Stomach (tissue), 9 donors: ENCODE data around the gene SLC16A13. TPM values are rescaled to one million over a fixed set of nuclear protein-coding genes. Genes with fewer than 3 reads are reported as not detected.

Experiments
- DNase-seq, 2 donors: peaks; one replicate each; pipeline versions ENCODE4 v3.0.0 to v3.0.0-alpha.2; 2013 to 2019
- H3K27ac ChIP-seq, 5 donors: fragments of 200-600 bp in 4 of 5; sonication (generic) in 4 of 5; one replicate each; pipeline ENCODE4 v1.5.1; 2013 to 2019; ENCODE audit warnings: mild to moderate bottlenecking in 1 of 5, moderate library complexity in 1 of 5
- H3K27me3 ChIP-seq, 3 donors: fragments of 200-600 bp; sonication (generic); one replicate each; pipeline ENCODE4 v1.5.1; 2017 to 2019; ENCODE audit warnings: mixed run types in 1 of 3
- H3K36me3 ChIP-seq, 4 donors: fragments of 200-600 bp; sonication (generic); 1 replicate in 3 of 4; 2 replicates in 1 of 4; pipeline ENCODE4 v1.5.1; 2016 to 2019
- H3K4me1 ChIP-seq, 4 donors: fragments of 200-600 bp; sonication (generic); one replicate each; pipeline ENCODE4 v1.5.1; 2016 to 2019
- H3K4me3 ChIP-seq, 4 donors: fragments of 200-600 bp; sonication (generic) in 3 of 4; one replicate each; pipeline ENCODE4 v1.5.1; 2016 to 2019; ENCODE audit warnings: mild to moderate bottlenecking in 1 of 4
- H3K9me3 ChIP-seq, 4 donors: fragments of 200-600 bp; sonication (generic); one replicate each; pipeline ENCODE4 v1.5.1; 2016 to 2019
- EP300 ChIP-seq: sonication (generic); formaldehyde crosslinking; IDR thresholded peaks from one replicate; pipeline ENCODE4 v1.6.1; 2017; ENCODE audit warnings: antibody characterized with exemption
- POLR2A ChIP-seq, 4 donors: fragments of 450-650 bp; IDR thresholded peaks; one replicate each; pipeline ENCODE4 v1.6.1; 2016; ENCODE audit warnings: antibody characterized with exemption in 4 of 4, control low read depth in 2 of 4, mild to moderate bottlenecking in 1 of 4, moderate library complexity in 1 of 4
- POLR2AphosphoS5 ChIP-seq, 3 donors: sonication (generic); formaldehyde crosslinking; IDR thresholded peaks; one replicate each; pipeline ENCODE4 v1.6.1; 2016; ENCODE audit warnings: antibody characterized with exemption in 3 of 3
- WGBS, 5 donors: extraction: QIAGEN DNeasy Blood & Tissue Kit in 3 of 5; methylation state at CpG; one replicate each; pipeline versions ENCODE4 v1.1.5 to v1.1.7; 2013 to 2018; 5-methylcytosine and 5-hydroxymethylcytosine counted together
- intact Hi-C: fragments of 100-400 bp; cut with DNase I; formaldehyde crosslinking; loops from one replicate; pipeline ENCODE4 v1.15.1; 2023; ENCODE audit warnings: low total_unique reads
- polyA plus RNA-seq, 3 donors: library from polyadenylated mRNA; stranded (reverse); fragments of 200-250 nt; gene quantifications; one replicate each; pipeline ENCODE4 v1.2.3, GENCODE V29; 2013
- total RNA-seq, 5 donors: library from RNA; depleted of rRNA; stranded (reverse); fragments of >200 nt; gene quantifications; one replicate each; pipeline versions ENCODE4 v1.1.0 to v1.2.3, GENCODE V29; 2014 to 2016
- TF ChIP-seq, protein P1 (sequence below), 7 experiments: fragments of 450-650 bp in 4 of 7; fragments of 200-600 bp in 3 of 7; sonication (generic) in 3 of 7; IDR thresholded peaks; one replicate each; pipeline ENCODE4 v1.5.1; 2016 to 2019; ENCODE audit warnings: antibody characterized with exemption in 7 of 7, control low read depth in 2 of 7, mild to moderate bottlenecking in 1 of 7
- donor health status: healthy with polysubstance abuse.
- donor health status: Bipolar disorder and iron deficiency.
- donor health status: healthy.

Gene SLC16A13
- total and polyA plus RNA-seq, 8 donors = 0.56 to 2.9 (median 1.4) TPM; not detected in 5

DNA sequence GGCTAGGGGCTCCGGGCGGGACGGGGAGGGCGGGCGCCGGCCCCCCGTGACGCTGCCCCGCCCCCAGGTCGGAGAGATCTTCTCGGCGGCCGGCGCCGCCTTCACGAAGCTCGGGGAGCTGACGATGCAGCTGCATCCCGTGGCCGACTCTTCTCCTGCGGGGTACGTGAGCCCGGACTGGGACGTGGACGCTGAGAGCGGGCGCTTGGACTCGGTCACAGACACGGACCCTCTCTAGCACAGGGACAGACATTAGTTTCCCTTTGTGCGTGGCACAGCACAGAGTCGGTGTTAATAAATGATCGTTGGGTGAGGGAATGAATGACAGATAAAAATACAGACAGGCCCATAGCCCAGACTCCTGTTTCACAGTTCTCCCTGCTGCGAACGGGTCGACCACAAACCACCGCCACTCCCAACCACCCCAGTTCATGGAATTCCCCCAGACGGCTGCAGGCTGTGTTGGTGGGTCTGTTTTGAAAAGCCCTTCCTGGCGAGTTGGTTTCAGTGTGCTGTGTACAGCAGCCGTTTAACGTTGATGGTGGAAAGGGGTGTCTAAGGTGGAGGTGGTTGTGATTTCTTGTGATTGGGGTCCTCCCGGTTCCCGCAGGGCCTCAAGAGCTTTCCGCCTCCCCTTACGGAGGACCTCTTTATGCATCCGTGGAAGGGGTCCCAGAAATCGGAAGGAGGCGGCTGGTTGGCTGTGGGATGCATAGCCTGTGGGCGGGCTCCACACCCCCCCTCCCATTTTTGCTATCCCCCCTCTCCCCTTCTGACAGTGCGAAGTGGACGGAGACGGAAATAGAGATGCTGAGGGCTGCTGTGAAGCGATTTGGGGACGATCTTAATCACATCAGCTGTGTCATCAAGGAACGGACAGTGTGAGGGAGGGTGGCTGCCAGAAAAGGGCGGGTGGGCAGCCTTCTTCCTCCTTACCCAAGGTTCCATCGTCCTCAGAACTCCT, 20.5 kb upstream of the SLC16A13 start:
- no peaks in the 10 kb centered on the region for H3K9me3 ChIP-seq
- TF ChIP-seq, protein P1, sequence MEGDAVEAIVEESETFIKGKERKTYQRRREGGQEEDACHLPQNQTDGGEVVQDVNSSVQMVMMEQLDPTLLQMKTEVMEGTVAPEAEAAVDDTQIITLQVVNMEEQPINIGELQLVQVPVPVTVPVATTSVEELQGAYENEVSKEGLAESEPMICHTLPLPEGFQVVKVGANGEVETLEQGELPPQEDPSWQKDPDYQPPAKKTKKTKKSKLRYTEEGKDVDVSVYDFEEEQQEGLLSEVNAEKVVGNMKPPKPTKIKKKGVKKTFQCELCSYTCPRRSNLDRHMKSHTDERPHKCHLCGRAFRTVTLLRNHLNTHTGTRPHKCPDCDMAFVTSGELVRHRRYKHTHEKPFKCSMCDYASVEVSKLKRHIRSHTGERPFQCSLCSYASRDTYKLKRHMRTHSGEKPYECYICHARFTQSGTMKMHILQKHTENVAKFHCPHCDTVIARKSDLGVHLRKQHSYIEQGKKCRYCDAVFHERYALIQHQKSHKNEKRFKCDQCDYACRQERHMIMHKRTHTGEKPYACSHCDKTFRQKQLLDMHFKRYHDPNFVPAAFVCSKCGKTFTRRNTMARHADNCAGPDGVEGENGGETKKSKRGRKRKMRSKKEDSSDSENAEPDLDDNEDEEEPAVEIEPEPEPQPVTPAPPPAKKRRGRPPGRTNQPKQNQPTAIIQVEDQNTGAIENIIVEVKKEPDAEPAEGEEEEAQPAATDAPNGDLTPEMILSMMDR (IDR thresholded peaks at IDR 0.05) = no peak
- TF ChIP-seq POLR2A (IDR thresholded peaks at IDR 0.05) (peak in 1 of 4 donors; percentile 28), POLR2AphosphoS5 (IDR thresholded peaks at IDR 0.05) (peak in 1 of 3 donors; percentile 11), EP300 (no peak)
- H3K36me3 ChIP-seq = peaks cover 4 to 15% (median 14%) of the 10 kb centered on the region in 4 donors
- H3K27ac ChIP-seq = peak overlapping the region; percentile 97 to 99 (median 98)
- H3K4me3 ChIP-seq = peak overlapping the region; percentile 79 to 95 (median 88)
- H3K4me1 ChIP-seq = peaks cover 45 to 84% (median 67%) of the 10 kb centered on the region in 4 donors
- peak in 1 of 2 donors; percentile 73 for DNase-seq
- H3K27me3 ChIP-seq = no peaks in the 10 kb centered on the region
- WGBS, 5 donors = 14 to 24% (median 17%) methylated on average over 33 to 56 of the region's 56 CpGs
- intact Hi-C loops = no loop called here

GRCh38 chr17:7016418-7016817, 19.4 kb upstream of the SLC16A13 start:
- no peak for TF ChIP-seq POLR2A (IDR thresholded peaks at IDR 0.05)
- TF ChIP-seq EP300 = no peak
- TF ChIP-seq, protein P1 (IDR thresholded peaks at IDR 0.05) = no peak
- TF ChIP-seq POLR2AphosphoS5 (IDR thresholded peaks at IDR 0.05) = no peak
- no peak for DNase-seq
- WGBS, 5 donors = 83 to 98% (median 87%) methylated on average over 3 of the region's 3 CpGs
- intact Hi-C loops = no loop called here
- Histone ChIP-seq H3K36me3 (peaks cover 4 to 15% (median 14%) of the 10 kb centered on the region in 4 donors), H3K9me3 (no peaks in the 10 kb centered on the region), H3K4me1 (peaks cover 37 to 78% (median 62%) of the 10 kb centered on the region in 4 donors), H3K27me3 (no peaks in the 10 kb centered on the region), H3K27ac (peak overlapping the region; percentile 34 to 99 (median 97)), H3K4me3 (no peak overlapping the region)

DNA sequence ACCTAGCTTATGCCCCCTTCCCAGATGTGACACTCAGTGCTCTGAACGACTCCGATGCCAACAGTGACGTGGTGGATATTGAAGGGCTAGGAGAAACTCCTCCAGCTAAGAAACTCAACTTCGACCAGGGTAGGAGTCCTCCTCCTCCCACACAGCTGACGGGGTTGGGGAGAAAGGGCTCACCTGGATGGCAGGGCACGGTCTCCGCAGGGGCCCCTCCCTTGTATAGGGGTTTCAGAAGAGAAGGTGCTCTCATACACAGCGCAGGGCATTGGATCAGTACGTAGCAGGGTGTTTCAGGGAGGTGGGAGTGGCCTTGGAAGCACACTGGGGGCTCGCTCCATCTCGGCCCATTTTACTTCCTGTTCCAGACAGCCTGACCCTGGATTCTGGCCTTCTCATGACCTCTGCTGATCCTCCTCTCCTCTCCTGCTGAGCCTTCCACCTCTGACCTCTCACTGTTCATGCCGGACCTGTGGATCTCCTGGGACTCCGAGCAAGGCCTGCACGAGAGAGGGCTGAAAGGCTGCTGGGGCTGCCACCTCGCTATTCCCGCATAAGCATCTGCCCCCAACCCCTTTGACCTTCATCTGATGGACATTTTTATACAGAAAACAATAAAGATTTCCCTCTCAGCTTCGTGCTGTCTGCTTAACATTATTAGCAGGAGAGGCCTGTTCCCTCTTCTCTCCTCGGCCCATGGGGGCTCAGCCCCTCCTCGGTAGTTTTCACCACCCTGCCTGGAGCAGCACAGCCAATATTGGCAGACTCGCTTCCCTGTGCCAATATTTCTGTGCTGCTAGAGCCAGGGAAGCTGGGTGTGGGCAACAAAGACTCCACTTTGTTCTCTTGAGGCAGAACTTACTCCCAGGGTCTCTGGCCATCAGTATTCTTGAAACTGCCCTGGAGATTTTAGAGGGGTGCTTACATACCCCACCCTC, 18.7 kb upstream of the SLC16A13 start:
- 76 to 87% (median 84%) methylated on average over 20 of the region's 20 CpGs for WGBS, 5 donors

More for the DNA sequence above, 18.7 kb upstream of the SLC16A13 start:
- Histone ChIP-seq H3K4me3 (peak overlapping the region in 2 of 4 donors; percentile 49 to 56), H3K4me1 (peaks cover 39 to 80% (median 63%) of the 10 kb centered on the region in 4 donors), H3K36me3 (peaks cover 4 to 15% (median 14%) of the 10 kb centered on the region in 4 donors), H3K27me3 (peaks cover 0 to 5% (median 0%) of the 10 kb centered on the region in 3 donors), H3K27ac (peak overlapping the region in 4 of 5 donors; percentile 77 to 99 (median 98)), H3K9me3 (no peaks in the 10 kb centered on the region)
- no peak for DNase-seq
- intact Hi-C loops = no loop called here
- TF ChIP-seq POLR2AphosphoS5 (IDR thresholded peaks at IDR 0.05) = no peak
- TF ChIP-seq, protein P1 (IDR thresholded peaks at IDR 0.05) = no peak
